Measurements from ENCODE around the gene RPS16.

- TF ChIP-seq POLR2AphosphoS5 (IDR thresholded peaks at IDR 0.05) (no peak), CTCF (IDR thresholded peaks at IDR 0.05) (no peak), POLR2A (IDR thresholded peaks at IDR 0.05) (no peak)
These were observed 33.8 kb upstream of the RPS16 start for GRCh38 chr19:39469567-39469966.
